Activated B cell treated with CpG ODN at 0.5 μM for 24 hours (primary cell): Measurements from ENCODE around the gene HAND1. TPM values are rescaled to one million over a fixed set of nuclear protein-coding genes. Genes with fewer than 3 reads are reported as not detected.

Experiments
- ATAC-seq: fragments of 200-7000 bp; cut with Tn5 transposase; one replicate; pipeline ENCODE4 v1.10.0; 2021; ENCODE audit warnings: low read depth, mild to moderate bottlenecking, moderate library complexity
- CTCF ChIA-PET: fragments of 350-600 bp; sonication (Branson Sonifier 250); formaldehyde crosslinking; loops from one replicate; lab custom pipeline; 2021; ENCODE audit warnings: antibody characterized with exemption; lab: Charles Lee
- POLR2A ChIA-PET: fragments of 350-600 bp; sonication (Branson Sonifier 250); formaldehyde crosslinking; loops from one replicate; lab custom pipeline; 2021; ENCODE audit warnings: antibody characterized with exemption; lab: Charles Lee
- DNase-seq: peaks from one replicate; pipeline ENCODE4 v3.0.0; 2022
- H3K27ac Mint-ChIP-seq: one replicate; pipeline ENCODE4 v1.8.0; 2020; ENCODE audit warnings: mixed read lengths
- H3K27me3 Mint-ChIP-seq: one replicate; pipeline ENCODE4 v1.8.0; 2021; ENCODE audit warnings: mixed read lengths
- H3K36me3 Mint-ChIP-seq: one replicate; pipeline ENCODE4 v1.8.0; 2021; ENCODE audit warnings: low read depth, mixed read lengths
- H3K4me1 Mint-ChIP-seq: one replicate; pipeline ENCODE4 v1.8.0; 2021; ENCODE audit warnings: mixed read lengths
- H3K4me3 Mint-ChIP-seq: one replicate; pipeline ENCODE4 v1.8.0; 2020; ENCODE audit warnings: mild to moderate bottlenecking, mixed read lengths
- H3K9me3 Mint-ChIP-seq: one replicate; pipeline ENCODE4 v1.8.0; 2020; ENCODE audit warnings: mixed read lengths
- intact Hi-C: fragments of 100-400 bp; cut with micrococcal nuclease; formaldehyde crosslinking; loops from one replicate; pipeline ENCODE4 v1.15.1; 2024
- total RNA-seq: library from RNA; stranded (reverse); gene quantifications from 2 replicates; pipeline ENCODE4 v1.2.3, GENCODE V29; 2022
- TF ChIP-seq, protein P1 (sequence below): fragments of 200-600 bp; IDR thresholded peaks from one replicate; pipeline ENCODE4 v1.8.0; 2022; ENCODE audit warnings: antibody characterized with exemption, mild to moderate bottlenecking

Gene HAND1
- total RNA-seq, 1 donor from 2014 or later: not detected

DNA sequence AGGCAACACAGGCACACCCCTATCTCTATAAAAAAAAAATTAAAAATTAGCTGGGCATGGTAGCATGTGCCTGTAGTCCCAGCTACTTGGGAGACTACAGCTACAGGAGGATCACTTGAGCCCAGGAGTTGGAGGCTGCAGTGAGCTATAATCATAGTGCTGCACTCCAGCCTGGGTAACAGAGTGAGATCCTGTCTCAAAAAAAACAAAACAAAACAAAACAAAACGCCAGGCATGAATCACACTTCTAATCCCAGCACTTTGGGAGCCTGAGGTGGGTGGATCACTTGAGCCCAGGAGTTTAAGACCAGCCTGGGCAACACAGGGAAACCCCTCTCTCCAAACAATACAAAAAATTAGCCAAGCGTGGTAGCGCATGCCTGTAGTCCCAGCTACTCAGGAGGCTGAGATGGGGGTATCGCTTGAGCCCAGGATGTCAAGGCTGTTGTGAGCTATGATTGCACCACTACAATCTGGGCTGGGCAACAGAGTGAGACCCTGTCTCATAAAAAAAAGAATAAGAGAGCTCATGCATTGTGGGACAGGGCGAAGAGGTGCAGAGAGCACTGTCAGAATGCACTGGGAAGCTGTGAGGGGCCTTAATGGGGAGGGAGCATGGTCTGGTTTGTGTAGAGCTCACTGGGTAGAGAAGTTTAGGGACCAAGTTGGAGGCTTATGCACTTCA, 40.6 kb downstream of the HAND1 start:
- ChIA-PET POLR2A (no interaction called here), CTCF (no interaction called here)
- DNase-seq (no peak), ATAC-seq (no peak)
- Mint-ChIP-seq H3K27me3 (no peaks in the 10 kb centered on the region), H3K36me3 (peaks cover 74% of the 10 kb centered on the region), H3K27ac (no peak overlapping the region), H3K4me3 (no peak overlapping the region), H3K9me3 (no peaks in the 10 kb centered on the region), H3K4me1 (peaks cover 2% of the 10 kb centered on the region)
- TF ChIP-seq, protein P1, sequence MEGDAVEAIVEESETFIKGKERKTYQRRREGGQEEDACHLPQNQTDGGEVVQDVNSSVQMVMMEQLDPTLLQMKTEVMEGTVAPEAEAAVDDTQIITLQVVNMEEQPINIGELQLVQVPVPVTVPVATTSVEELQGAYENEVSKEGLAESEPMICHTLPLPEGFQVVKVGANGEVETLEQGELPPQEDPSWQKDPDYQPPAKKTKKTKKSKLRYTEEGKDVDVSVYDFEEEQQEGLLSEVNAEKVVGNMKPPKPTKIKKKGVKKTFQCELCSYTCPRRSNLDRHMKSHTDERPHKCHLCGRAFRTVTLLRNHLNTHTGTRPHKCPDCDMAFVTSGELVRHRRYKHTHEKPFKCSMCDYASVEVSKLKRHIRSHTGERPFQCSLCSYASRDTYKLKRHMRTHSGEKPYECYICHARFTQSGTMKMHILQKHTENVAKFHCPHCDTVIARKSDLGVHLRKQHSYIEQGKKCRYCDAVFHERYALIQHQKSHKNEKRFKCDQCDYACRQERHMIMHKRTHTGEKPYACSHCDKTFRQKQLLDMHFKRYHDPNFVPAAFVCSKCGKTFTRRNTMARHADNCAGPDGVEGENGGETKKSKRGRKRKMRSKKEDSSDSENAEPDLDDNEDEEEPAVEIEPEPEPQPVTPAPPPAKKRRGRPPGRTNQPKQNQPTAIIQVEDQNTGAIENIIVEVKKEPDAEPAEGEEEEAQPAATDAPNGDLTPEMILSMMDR: no peak
- intact Hi-C loops: no loop called here

DNA sequence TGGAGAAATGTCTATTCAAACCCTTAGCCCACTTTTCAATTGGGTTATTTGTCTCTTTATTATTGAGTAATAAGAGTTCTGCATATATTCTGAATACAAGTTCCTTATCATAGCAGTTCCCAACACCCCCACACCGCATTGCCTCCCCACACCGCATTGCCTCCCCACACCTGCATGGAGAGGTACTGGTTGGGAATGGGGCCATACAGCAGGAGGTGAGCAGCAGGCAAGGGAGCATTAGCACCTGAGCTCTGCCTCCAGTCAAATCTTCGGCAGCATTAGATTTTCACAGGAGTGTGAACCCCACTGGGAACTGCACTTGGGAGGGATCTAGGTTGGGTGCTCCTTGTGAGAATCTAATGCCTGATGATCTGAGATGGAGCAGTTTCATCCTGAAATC, 42.8 kb downstream of the HAND1 start:
- Mint-ChIP-seq H3K36me3 (peaks cover 53% of the 10 kb centered on the region), H3K4me3 (no peak overlapping the region), H3K27ac (no peak overlapping the region), H3K27me3 (no peaks in the 10 kb centered on the region), H3K9me3 (no peaks in the 10 kb centered on the region), H3K4me1 (no peaks in the 10 kb centered on the region)
- DNase-seq (no peak), ATAC-seq (no peak)
- TF ChIP-seq, protein P1: no peak
- ChIA-PET CTCF (no interaction called here), POLR2A (no interaction called here)
- intact Hi-C loops: no loop called here

DNA sequence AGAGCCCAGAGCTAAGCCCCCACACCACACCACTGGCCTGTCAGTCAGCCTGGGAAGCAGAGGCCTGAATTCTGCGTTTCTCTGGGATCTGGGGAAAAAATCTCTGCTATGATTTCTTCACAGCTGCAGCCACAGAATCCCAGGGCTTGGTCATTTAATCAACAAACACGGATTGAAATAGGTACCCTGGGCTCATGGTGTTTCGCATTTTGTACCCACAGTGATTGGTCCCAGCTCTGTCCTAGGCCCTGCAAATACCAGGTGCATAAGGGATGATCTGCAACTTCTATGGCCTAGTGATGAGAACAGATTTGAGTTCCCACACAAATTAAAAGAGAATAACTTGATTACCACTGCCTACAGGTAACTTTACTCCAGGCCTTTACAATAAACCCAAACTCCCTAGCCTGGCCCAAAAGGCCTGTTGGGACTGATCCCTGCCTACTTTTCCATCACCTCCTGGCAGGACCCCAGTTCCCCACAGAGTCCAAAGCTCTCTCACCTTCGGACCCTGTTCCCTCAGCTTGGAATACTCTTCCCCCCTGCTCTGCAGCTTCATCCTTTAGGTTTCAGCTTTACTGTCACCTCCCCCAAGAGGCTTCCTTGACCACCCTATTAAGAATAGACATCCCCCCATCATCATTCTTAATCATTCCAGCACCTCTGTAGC, 46.9 kb downstream of the HAND1 start:
- intact Hi-C loops: loop anchor here (1.0 kb wide), 1 partner anchor 14 kb away; the partner anchor contains the start of gene SAP30L

DNA sequence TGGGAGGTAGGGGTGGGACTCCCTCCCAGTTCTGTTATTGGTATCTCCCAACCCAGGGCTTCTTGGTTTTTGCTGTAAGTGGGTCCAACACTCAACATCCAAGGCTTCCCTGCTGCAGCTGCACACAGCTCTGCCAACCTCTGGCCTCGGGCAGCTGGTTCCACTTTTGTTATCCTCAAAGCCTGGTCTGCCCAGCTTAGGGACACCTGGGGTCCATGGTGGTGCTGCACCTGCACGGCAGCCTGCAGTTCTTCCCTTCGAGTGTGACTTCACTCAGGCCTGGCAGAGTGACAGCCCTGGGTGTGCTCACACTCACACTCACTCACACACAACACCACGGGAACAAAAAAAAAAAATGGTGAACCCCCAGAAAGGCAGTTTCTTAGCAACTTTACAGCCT, 47.6 kb downstream of the HAND1 start:
- ChIA-PET POLR2A (no interaction called here), CTCF (no interaction called here)
- no peaks in the 10 kb centered on the region for H3K9me3 Mint-ChIP-seq
- DNase-seq (no peak), ATAC-seq (no peak)
- TF ChIP-seq, protein P1: no peak
- H3K36me3 Mint-ChIP-seq: peaks cover 20% of the 10 kb centered on the region
- intact Hi-C loops: no loop called here
- H3K27ac Mint-ChIP-seq: no peak overlapping the region
- H3K4me1 Mint-ChIP-seq: no peaks in the 10 kb centered on the region
- no peaks in the 10 kb centered on the region for H3K27me3 Mint-ChIP-seq
- no peak overlapping the region for H3K4me3 Mint-ChIP-seq

More for the DNA sequence above, 46.9 kb downstream of the HAND1 start:
- no peak for DNase-seq
- H3K4me1 Mint-ChIP-seq: no peaks in the 10 kb centered on the region
- POLR2A ChIA-PET: no interaction called here
- H3K4me3 Mint-ChIP-seq: no peak overlapping the region
- no peak for ATAC-seq
- no peaks in the 10 kb centered on the region for H3K9me3 Mint-ChIP-seq
- CTCF ChIA-PET: no interaction called here
- TF ChIP-seq, protein P1: no peak
- H3K27ac Mint-ChIP-seq: no peak overlapping the region
- H3K27me3 Mint-ChIP-seq: no peaks in the 10 kb centered on the region
- peaks cover 25% of the 10 kb centered on the region for H3K36me3 Mint-ChIP-seq

DNA sequence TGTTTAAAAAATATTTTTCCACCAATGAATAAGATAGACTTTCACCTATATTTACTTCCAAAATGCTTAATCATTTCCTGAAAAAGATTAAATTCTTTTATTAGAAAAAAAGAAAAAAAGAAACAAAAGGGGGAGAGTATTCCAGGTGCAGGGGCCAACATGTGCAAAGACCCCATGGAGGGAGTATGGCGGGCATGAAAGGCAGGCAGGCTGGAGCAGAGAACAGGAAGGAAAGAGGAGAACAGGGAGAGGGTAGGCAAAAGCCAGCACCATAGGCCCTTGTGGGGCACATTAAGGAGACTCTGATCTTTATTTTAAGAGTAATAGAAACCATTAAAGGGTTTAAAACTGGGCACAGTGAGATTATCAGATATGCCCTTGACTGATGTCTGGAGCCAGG, 48.7 kb downstream of the HAND1 start:
- CTCF ChIA-PET: no interaction called here

More for the DNA sequence above, 48.7 kb downstream of the HAND1 start:
- no peak overlapping the region for H3K4me3 Mint-ChIP-seq
- no peaks in the 10 kb centered on the region for H3K4me1 Mint-ChIP-seq
- no peak overlapping the region for H3K27ac Mint-ChIP-seq
- no peaks in the 10 kb centered on the region for H3K27me3 Mint-ChIP-seq
- intact Hi-C loops: no loop called here
- ATAC-seq: no peak
- no peaks in the 10 kb centered on the region for H3K9me3 Mint-ChIP-seq
- peaks cover 15% of the 10 kb centered on the region for H3K36me3 Mint-ChIP-seq
- no peak for DNase-seq
- POLR2A ChIA-PET: no interaction called here
- TF ChIP-seq, protein P1: no peak
